AG09319 (cell line): ENCODE results near the gene ITGAV.
A peak's percentile ranks its signal among the peaks of the same experiment; 100 is the strongest.
"Not testable (repeated sequence)": the region's sequence is repeated elsewhere in the genome, so short reads cannot be mapped to it uniquely, and the experiment has no call there.

Source experiments
- DNase-seq: peaks from one replicate; pipeline ENCODE4 v3.0.0-alpha.2; 2010; ENCODE audit warnings: low read depth; ENCODE audit errors: extremely low read depth
- TF ChIP-seq, protein P1 (sequence below): IDR thresholded peaks from 2 replicates; pipeline ENCODE4 v1.5.1; 2011; ENCODE audit warnings: low read depth, mild to moderate bottlenecking, inconsistent platforms, low read length, moderate library complexity

Gene ITGAV

DNA sequence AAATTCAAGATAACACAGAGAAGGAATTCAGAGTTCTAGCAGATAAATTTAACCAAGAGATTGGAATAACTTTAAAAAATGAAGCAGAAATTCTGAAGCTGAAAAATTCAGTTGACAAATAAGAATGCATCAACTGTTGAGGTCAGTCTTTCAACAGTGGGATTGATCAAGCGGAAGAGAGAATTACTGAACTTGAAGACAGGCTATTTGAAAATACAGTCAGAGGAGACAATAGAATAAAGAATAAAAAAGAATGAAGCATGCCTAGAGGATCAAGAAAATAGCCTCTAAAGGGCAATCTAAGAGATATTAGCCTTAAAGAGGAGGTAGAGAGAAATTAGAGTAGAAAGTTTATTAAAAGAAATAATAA lies 27.7 kb upstream of the ITGAV start:
- TF ChIP-seq, protein P1, sequence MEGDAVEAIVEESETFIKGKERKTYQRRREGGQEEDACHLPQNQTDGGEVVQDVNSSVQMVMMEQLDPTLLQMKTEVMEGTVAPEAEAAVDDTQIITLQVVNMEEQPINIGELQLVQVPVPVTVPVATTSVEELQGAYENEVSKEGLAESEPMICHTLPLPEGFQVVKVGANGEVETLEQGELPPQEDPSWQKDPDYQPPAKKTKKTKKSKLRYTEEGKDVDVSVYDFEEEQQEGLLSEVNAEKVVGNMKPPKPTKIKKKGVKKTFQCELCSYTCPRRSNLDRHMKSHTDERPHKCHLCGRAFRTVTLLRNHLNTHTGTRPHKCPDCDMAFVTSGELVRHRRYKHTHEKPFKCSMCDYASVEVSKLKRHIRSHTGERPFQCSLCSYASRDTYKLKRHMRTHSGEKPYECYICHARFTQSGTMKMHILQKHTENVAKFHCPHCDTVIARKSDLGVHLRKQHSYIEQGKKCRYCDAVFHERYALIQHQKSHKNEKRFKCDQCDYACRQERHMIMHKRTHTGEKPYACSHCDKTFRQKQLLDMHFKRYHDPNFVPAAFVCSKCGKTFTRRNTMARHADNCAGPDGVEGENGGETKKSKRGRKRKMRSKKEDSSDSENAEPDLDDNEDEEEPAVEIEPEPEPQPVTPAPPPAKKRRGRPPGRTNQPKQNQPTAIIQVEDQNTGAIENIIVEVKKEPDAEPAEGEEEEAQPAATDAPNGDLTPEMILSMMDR, result no peak
- DNase-seq, result no peak

DNA sequence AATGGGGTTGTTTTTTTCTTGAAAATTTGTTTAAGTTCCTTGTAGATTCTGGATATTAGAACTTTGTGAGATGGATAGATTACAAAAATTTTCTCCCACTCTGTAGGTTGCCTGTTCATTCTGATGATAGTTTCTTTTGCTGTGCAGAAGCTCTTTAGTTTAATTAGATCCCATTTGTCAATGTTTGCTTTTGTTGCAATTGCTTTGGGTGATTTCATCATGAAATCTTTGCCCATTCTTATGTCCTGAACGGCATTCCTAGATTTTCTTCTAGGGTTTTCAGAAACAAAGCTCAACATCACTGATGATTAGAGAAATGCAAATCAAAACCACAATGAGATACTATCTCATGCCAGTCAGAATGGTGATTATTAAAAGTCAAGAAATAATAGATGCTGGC lies 21.3 kb upstream of the ITGAV start:
- not testable (repeated sequence) for DNase-seq

DNA sequence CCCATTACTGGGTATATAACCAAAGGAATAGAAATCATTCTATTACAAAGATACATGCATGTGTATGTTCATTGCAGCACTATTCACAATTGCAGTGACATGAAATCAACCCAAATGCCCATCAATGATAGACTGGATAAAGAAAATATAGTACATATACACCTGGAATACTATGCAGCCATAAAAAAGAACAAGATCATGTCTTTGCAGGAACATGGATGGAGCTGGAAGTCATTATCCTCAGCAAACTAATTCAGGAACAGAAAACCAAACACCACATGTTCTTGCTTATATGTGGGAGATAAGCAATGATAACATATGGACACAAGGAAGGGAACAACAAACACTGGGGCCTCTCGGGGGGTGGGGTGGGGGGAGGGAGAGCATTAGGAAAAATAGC lies 20.7 kb upstream of the ITGAV start:
- DNase-seq, result not testable (repeated sequence)

DNA sequence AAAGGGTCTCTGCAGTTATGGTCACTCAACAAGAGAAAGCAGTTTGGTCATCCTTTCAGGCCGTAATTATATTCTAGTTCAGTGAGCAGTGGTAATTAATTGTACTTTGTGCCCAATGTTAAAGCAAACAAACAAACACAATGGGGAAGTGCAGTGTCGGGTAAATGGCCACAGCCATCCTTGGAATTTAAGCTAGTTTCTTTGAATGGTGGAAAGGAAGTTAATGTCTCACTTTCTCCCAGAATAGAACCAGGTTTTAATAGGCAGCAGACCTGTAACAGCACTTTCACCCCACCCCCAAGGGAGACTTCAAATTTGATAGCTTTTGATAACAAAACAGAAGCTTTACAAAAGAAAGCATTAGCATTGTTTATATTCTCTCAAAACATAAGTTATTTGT lies 20.0 kb upstream of the ITGAV start:
- TF ChIP-seq, protein P1, result no peak
- DNase-seq, result no peak

DNA sequence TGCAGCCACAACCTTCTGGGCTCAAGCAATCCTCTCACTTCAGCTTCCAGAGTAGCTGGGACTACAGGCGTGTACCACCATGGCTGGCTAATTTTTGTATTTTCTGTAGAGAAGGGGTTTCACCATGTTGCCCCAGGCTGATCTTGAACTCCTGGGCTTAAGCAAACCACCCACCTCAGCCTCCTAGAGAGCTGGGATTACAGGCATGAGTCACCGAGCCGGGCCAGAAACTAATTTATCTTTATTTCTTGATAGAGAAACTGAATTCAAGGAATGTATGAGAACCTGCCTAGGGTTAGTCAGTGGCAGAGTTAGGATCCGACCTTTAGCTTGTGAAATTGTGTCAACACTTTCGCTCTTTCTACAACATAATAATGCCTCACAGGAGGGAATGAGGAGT lies 19.3 kb upstream of the ITGAV start:
- DNase-seq, result no peak
- TF ChIP-seq, protein P1, result no peak

DNA sequence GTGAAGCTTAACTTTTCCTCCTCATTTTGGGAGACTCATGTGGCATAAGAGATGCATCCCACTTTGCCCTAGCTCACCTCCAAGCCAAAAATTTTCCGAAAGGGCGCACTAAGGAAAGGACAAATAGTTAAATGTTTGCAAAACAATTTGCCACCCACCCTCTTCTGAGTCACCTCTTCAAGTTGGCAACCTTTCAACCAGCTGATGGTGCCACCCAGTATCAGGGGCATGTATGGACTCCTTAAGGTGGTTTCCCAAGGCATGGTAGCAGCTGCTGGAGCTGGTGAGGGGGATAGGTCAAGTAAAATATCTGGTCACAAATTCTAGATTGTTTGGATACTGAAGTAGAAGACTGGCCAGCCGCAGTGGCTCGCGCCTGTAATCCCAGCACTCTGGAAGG lies 17.2 kb upstream of the ITGAV start:
- no peak for DNase-seq
- TF ChIP-seq, protein P1, result no peak

DNA sequence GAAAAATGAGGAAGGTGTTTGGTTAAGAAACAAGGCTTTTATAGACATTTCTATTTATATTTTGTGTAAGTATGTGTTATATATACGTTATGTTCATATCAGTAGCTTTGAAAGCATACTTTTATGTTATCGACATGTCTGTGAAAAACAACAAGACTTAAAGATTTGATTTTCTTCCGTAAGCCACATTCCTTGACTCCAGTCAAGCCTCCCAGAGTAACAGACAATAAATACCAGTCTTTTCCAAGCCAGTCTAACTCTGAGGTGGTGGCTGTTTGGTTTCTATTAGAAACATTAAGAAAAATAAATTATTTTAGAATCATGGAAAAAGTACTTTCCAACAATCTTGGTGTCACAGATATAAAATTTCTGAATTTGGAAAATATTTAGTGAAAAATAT lies 16.3 kb upstream of the ITGAV start:
- no peak for DNase-seq
- TF ChIP-seq, protein P1, result no peak

DNA sequence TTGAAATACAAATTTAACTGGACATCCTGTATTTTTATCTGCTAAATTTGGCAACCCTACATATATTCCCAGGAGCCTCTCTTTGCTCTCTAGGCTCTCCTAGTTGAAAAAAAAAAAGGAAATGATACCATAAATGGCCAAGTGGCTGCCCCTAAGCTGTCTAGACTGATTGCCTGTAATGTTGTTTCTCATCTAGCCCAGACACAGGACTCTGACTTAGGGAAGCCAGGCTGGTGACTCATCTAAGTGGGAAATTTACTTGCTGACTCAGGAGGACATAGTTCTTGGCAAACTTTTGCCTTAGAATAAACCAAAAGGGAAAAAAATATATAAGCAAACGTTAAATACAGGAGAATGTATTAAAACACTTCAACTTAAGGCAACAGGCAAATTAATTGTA lies 14.6 kb upstream of the ITGAV start:
- TF ChIP-seq, protein P1, result no peak
- peak; percentile 93 for DNase-seq

DNA sequence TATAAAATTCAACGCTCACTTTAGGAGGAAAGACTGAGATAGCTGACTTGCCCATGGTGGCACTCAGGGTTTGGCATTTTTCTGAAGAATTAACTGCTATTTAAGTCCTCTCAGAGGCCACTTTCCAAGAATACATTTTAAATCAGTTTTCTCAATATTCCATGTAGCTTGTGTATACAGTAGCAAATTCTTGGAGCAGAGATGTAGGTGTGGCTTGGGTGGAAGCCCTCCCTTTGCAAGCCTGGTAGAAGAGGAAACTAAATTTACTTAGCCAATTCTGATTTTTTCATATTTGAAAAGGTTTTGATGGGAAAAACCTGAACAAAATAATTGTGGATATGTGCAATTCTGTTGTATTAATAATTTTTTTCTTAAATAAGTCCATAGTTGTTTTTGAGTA lies 14.0 kb upstream of the ITGAV start:
- DNase-seq, result no peak
- TF ChIP-seq, protein P1, result no peak
